Superior temporal gyrus (tissue), 1 donor: ENCODE data around the gene PNMA6F.
"Not testable (repeated sequence)": the region's sequence is repeated elsewhere in the genome, so short reads cannot be mapped to it uniquely, and the experiment has no call there.

Experiments used
- DNase-seq: peaks from one replicate; pipeline ENCODE4 v3.0.0-alpha.2; 2016; ENCODE audit errors: extremely low spot score

The PNMA6F gene

GRCh38 chrX:153302796-153303195, 18.8 kb downstream of the PNMA6F start:
- no peak for DNase-seq

- DNase-seq = no peak
Observed at GRCh38 chrX:153301746-153302145, 19.8 kb downstream of the PNMA6F start.

GRCh38 chrX:153299855-153300254, 21.7 kb downstream of the PNMA6F start:
- DNase-seq = no peak

- no peak for DNase-seq
Observed at GRCh38 chrX:153297376-153297775, 24.2 kb downstream of the PNMA6F start.

- DNase-seq = not testable (repeated sequence)
Observed at GRCh38 chrX:153293485-153294071, 28.0 kb downstream of the PNMA6F start.

- not testable (repeated sequence) for DNase-seq
Observed at GRCh38 chrX:153288807-153289206, 32.8 kb downstream of the PNMA6F start.

DNA sequence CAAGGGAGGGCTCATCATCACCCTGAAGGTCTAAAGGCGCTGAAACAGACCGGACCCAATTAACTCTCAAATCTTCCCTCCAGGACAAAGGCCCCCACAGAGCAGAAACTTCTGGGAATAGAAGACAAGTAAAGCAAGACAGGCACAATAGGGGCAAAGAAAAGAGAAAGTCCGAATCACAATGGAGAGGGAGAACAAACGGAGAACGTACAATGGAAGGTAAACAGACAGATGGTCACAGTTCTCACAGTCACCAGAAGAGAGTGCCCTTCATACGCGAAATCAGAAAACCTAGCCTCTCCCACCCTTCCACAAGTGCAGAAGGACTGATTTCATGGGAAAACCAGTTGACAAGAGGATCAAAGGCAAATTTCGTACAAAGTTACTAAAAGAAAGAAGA, 35.9 kb downstream of the PNMA6F start:
- not testable (repeated sequence) for DNase-seq

- DNase-seq = not testable (repeated sequence)
Observed at GRCh38 chrX:153283982-153284381, 37.6 kb downstream of the PNMA6F start.

GRCh38 chrX:153281784-153282183, 39.8 kb downstream of the PNMA6F start:
- not testable (repeated sequence) for DNase-seq

GRCh38 chrX:153279304-153279703, 42.3 kb downstream of the PNMA6F start:
- DNase-seq = not testable (repeated sequence)

GRCh38 chrX:153276049-153276448, 45.5 kb downstream of the PNMA6F start:
- DNase-seq = not testable (repeated sequence)

- DNase-seq = not testable (repeated sequence)
Observed at GRCh38 chrX:153275418-153275817, 46.1 kb downstream of the PNMA6F start.

DNA sequence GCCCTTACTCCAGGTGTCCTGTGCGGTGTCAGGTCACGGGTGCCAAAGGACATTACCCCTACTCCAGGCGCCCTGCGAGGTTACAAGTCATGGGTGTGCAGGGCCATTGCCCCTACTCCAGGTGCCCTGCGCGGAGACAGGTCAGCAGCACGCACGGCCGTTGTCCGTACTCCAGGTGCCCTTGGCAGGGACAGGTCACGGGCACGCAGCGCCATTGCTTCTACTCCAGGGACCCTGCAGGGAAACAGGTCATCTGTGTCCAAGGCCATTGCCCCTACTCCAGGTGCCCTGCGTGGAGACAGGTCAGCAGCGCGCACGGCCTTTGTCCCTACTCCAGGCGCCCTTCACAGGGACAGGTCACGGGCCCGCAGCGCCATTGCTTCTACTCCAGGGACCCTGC, 49.0 kb downstream of the PNMA6F start:
- DNase-seq = not testable (repeated sequence)

GRCh38 chrX:153272070-153272469, 49.5 kb downstream of the PNMA6F start:
- DNase-seq = not testable (repeated sequence)
